ENCODE results near the gene IQSEC3. TPM values are rescaled to one million over a fixed set of nuclear protein-coding genes. Genes with fewer than 3 reads are reported as not detected.
"Not testable (repeated sequence)": the region's sequence is repeated elsewhere in the genome, so short reads cannot be mapped to it uniquely, and the experiment has no call there.

The IQSEC3 gene
- not detected in 2 replicates for total RNA-seq (2013; cell fraction: nucleolus; rRNA removed)
- total RNA-seq (2014; rRNA removed) (not detected in 2 replicates), total RNA-seq (2014; rRNA removed; fragmentation: Illumina TruSeq; extraction: Trizol) (not detected in 2 replicates), total RNA-seq (2021) (not detected in 2 replicates), polyA plus RNA-seq (2011; rRNA removed) (not detected in 2 replicates), polyA plus RNA-seq (2014; fragmentation: Illumina TruSeq; extraction: Trizol) (not detected in 2 replicates), polyA plus RNA-seq (2014; fragmentation: Nextera tagmentation; extraction: Ambion mirVana) (not detected), polyA plus RNA-seq (2014; rRNA removed) (not detected in 2 replicates), polyA plus RNA-seq (2016; fragmentation: Nextera tagmentation; extraction: Ambion mirVana) (not detected), polyA minus RNA-seq (2011; rRNA and poly(A)+ RNA removed) (not detected in 2 replicates), Bru-seq, nascent RNA (percentile 11 among the genes with signal in this experiment), BruChase-seq, experiment 1, labeled RNA remaining after a 6-hour chase (not detected), BruChase-seq, experiment 2, labeled RNA remaining after a 2-hour chase (percentile 2 among the genes with signal in this experiment)
- not detected for polyA plus RNA-seq (2011; ENCODE audit: low read depth)
- 0.01 TPM in 1 of 2 replicates, not detected in the other for polyA plus RNA-seq (2011; cell fraction: cytosol; rRNA removed)
- 0.03 TPM in 1 of 2 replicates, not detected in the other for polyA plus RNA-seq (2011; cell fraction: nucleus; rRNA removed)
- 0.04 TPM in 1 of 2 replicates, not detected in the other for polyA plus RNA-seq (2012)
- not detected in 2 replicates for polyA minus RNA-seq (2011; cell fraction: cytosol; rRNA and poly(A)+ RNA removed)
- polyA minus RNA-seq (2011; cell fraction: nucleus; rRNA and poly(A)+ RNA removed): not detected in 2 replicates
- long read RNA-seq, experiment 1: 0 reads
- long read RNA-seq, experiment 2: 0 reads

DNA sequence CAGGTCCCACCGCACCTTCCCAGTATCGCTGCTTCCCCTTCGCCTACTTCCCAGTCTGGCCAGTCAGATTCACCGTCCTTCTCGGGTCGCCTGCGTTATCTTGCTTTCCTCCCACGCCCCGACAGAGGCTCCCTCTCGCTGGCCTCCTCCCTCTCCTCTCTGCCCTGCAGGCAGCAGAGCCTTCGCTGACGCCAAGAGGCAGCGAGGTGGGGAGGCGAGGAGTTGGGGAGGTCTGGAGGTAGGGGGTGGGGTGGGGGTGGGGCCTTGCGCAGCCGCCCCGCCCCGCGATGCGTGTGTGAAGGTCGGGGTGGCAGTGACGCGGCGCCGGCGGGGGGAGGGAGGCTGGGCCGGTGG, at the start of gene IQSEC3:
TSS of gene IQSEC3 (plus strand) at position 340 of the 354 bp plus-strand sequence. CDS start 116 bp downstream, outside the sequence.
- H3K4me1 ChIP-seq (ENCODE audit: control insufficient read depth, insufficient read depth, low read length); in situ Hi-C loops (cut with MboI); DNase-seq (ENCODE audit: low read depth, low spot score); H3K79me2 ChIP-seq (ENCODE audit: control insufficient read depth, insufficient read depth, low read length); H3K4me3 ChIP-seq; H3K27ac ChIP-seq (ENCODE audit: control insufficient read depth, insufficient read depth); H3K4me2 ChIP-seq (ENCODE audit: control insufficient read depth, insufficient read depth); ATAC-seq; FAIRE-seq; SMC1A ChIA-PET (ENCODE audit: uncharacterized antibody, unreplicated experiment); H2AFZ ChIP-seq (ENCODE audit: control insufficient read depth, low read depth, low read length); RAD21 ChIA-PET (ENCODE audit: unreplicated experiment); CTCF ChIA-PET; H3K27me3 ChIP-seq (replicated peaks in 1 of 2; ENCODE audit: control insufficient read depth in 2 of 2, insufficient read depth in 2 of 2, low read length in 1 of 2); H4K20me1 ChIP-seq (ENCODE audit: control insufficient read depth, insufficient read depth); H3K9ac ChIP-seq (ENCODE audit: control insufficient read depth, insufficient read depth, low read length); H3K9me3 ChIP-seq (replicated peaks; ENCODE audit: control insufficient read depth, insufficient read depth, low read length); H3K36me3 ChIP-seq (ENCODE audit: control insufficient read depth in 2 of 2, insufficient read depth in 2 of 2, low read length in 1 of 2); POLR2A ChIA-PET; BruUV-seq (replicated peaks); intact Hi-C loops (cut with micrococcal nuclease; ENCODE audit: unreplicated experiment): not testable (repeated sequence)
- no CpG with 5 or more reads among the region's 27 CpGs for WGBS (ENCODE audit: insufficient coverage, insufficient replicate concordance, low lambda C conversion rate, missing lambda C conversion rate)

DNA sequence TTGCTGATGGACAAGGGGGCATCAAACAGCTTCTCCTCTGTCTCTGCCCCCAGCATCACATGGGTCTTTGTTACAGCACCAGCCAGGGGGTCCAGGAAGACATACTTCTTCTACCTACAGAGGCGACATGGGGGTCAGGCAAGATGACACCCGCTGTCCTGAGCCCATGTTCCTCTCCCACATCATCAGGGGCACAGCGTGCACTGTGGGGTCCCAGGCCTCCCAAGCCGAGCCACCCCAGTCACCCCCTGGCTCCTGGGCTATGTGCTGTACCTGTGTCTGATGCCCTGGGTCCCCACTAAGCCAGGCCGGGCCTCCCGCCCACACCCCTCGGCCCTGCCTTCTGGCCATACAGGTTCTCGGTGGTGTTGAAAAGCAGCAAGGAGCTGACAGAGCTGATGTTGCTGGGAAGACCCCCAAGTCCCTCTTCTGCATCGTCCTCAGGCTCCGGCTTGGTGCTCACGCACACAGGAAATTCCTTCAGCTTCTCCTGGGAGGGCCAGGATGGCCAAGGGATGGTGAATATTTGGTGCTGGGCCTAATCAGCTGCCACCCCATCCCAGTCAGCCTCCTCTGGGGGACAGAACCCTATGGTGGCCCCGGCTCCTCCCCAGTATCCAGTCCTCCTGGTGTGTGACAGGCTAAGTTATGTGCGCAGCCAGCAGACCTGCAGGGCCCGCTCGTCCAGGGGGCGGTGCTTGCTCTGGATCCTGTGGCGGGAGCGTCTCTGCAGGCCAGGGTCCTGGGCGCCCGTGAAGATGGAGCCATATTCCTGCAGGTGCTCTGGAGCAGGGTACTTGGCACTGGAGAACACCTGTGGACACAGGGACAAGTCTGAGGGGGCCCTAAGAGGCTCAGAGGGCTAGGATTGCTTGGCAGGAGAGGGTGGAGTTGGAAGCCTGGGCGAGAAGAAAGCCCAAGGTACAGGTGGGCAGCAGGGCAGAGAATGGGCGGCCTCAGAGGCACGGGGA, 48.9 kb upstream of the IQSEC3 start:
- in situ Hi-C loops (cut with MboI); H3K9ac ChIP-seq (ENCODE audit: control insufficient read depth, insufficient read depth, low read length); RAD21 ChIA-PET (ENCODE audit: unreplicated experiment); CTCF ChIA-PET; POLR2A ChIA-PET; H3K4me1 ChIP-seq (ENCODE audit: control insufficient read depth, insufficient read depth, low read length); BruUV-seq (replicated peaks); intact Hi-C loops (cut with micrococcal nuclease; ENCODE audit: unreplicated experiment); ATAC-seq; H3K36me3 ChIP-seq (ENCODE audit: control insufficient read depth in 2 of 2, insufficient read depth in 2 of 2, low read length in 1 of 2); H3K4me2 ChIP-seq (ENCODE audit: control insufficient read depth, insufficient read depth); DNase-seq (ENCODE audit: low read depth, low spot score); H3K9me3 ChIP-seq (replicated peaks; ENCODE audit: control insufficient read depth, insufficient read depth, low read length); H3K27ac ChIP-seq (ENCODE audit: control insufficient read depth, insufficient read depth); H3K79me2 ChIP-seq (ENCODE audit: control insufficient read depth, insufficient read depth, low read length); H3K4me3 ChIP-seq; FAIRE-seq; H2AFZ ChIP-seq (ENCODE audit: control insufficient read depth, low read depth, low read length); SMC1A ChIA-PET (ENCODE audit: uncharacterized antibody, unreplicated experiment); H4K20me1 ChIP-seq (ENCODE audit: control insufficient read depth, insufficient read depth); H3K27me3 ChIP-seq (replicated peaks in 1 of 2; ENCODE audit: control insufficient read depth in 2 of 2, insufficient read depth in 2 of 2, low read length in 1 of 2): not testable (repeated sequence)
- WGBS (ENCODE audit: insufficient coverage, insufficient replicate concordance, low lambda C conversion rate, missing lambda C conversion rate): 97% methylated on average over 7 of the region's 23 CpGs

DNA sequence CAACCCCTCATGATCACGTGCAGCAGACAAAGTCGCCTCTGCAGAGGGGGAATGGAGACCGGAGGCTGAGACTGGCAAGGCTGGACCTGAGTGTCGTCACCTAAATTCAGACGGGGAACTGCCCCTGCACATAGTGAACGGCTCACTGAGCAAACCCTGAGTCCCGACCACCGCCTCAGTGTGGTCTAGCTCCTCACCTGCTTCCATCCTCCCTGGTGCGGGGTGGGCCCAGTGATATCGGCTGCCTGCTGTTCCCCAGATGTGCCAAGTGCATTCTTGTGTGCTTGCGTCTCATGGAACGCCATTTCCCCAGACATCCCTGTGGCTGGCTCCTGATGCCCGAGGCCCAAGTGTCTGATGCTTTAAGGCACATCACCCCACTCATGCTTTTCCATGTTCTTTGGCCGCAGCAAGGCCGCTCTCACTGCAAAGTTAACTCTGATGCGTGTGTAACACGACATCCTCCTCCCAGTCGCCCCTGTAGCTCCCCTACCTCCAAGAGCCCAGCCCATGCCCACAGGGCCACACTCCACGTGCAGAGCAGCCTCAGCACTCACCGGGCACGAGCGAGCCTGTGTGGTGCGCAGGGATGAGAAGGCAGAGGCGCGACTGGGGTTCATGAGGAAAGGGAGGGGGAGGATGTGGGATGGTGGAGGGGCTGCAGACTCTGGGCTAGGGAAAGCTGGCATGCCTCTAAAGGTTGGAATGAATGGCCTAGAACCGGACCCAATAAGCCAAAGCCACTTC, 47.6 kb upstream of the IQSEC3 start:
- POLR2A ChIA-PET; DNase-seq (ENCODE audit: low read depth, low spot score); SMC1A ChIA-PET (ENCODE audit: uncharacterized antibody, unreplicated experiment); H3K4me1 ChIP-seq (ENCODE audit: control insufficient read depth, insufficient read depth, low read length); BruUV-seq (replicated peaks); H3K9me3 ChIP-seq (replicated peaks; ENCODE audit: control insufficient read depth, insufficient read depth, low read length); H3K27ac ChIP-seq (ENCODE audit: control insufficient read depth, insufficient read depth); RAD21 ChIA-PET (ENCODE audit: unreplicated experiment); H3K4me3 ChIP-seq; intact Hi-C loops (cut with micrococcal nuclease; ENCODE audit: unreplicated experiment); H3K79me2 ChIP-seq (ENCODE audit: control insufficient read depth, insufficient read depth, low read length); H3K9ac ChIP-seq (ENCODE audit: control insufficient read depth, insufficient read depth, low read length); H2AFZ ChIP-seq (ENCODE audit: control insufficient read depth, low read depth, low read length); H4K20me1 ChIP-seq (ENCODE audit: control insufficient read depth, insufficient read depth); H3K36me3 ChIP-seq (ENCODE audit: control insufficient read depth in 2 of 2, insufficient read depth in 2 of 2, low read length in 1 of 2); ATAC-seq; FAIRE-seq; H3K27me3 ChIP-seq (replicated peaks in 1 of 2; ENCODE audit: control insufficient read depth in 2 of 2, insufficient read depth in 2 of 2, low read length in 1 of 2); H3K4me2 ChIP-seq (ENCODE audit: control insufficient read depth, insufficient read depth); CTCF ChIA-PET; in situ Hi-C loops (cut with MboI): not testable (repeated sequence)
- 82% methylated on average over 9 of the region's 26 CpGs for WGBS (ENCODE audit: insufficient coverage, insufficient replicate concordance, low lambda C conversion rate, missing lambda C conversion rate)
